Lower lobe of right lung (tissue), 2 donors: ENCODE data around the gene SCO1. TPM values are rescaled to one million over a fixed set of nuclear protein-coding genes. Genes with fewer than 3 reads are reported as not detected.
"Not testable (repeated sequence)": the region's sequence is repeated elsewhere in the genome, so short reads cannot be mapped to it uniquely, and the experiment has no call there.

Experiments used
- ATAC-seq, 2 donors: fragments of 200-7000 bp; cut with Tn5 transposase; one replicate each; pipeline ENCODE4 v1.9.1; 2020 to 2022; ENCODE audit warnings: mild to moderate bottlenecking in 2 of 2, moderate library complexity in 2 of 2
- DNase-seq: peaks from one replicate; pipeline ENCODE4 v3.0.0-alpha.2; 2020
- H3K27ac ChIP-seq: fragments of 200-600 bp; one replicate; pipeline ENCODE4 v1.8.0; 2022
- H3K27me3 ChIP-seq: fragments of 200-600 bp; one replicate; pipeline ENCODE4 v1.8.0; 2022; ENCODE audit warnings: low read depth
- H3K36me3 ChIP-seq: fragments of 200-600 bp; one replicate; pipeline ENCODE4 v1.8.0; 2022; ENCODE audit warnings: mild to moderate bottlenecking
- H3K4me1 ChIP-seq: fragments of 200-600 bp; one replicate; pipeline ENCODE4 v1.8.0; 2022
- H3K4me3 ChIP-seq: fragments of 200-600 bp; one replicate; pipeline ENCODE4 v1.8.0; 2022; ENCODE audit warnings: mild to moderate bottlenecking
- H3K9me3 ChIP-seq: fragments of 200-600 bp; one replicate; pipeline ENCODE4 v1.8.0; 2022
- CTCF ChIP-seq: fragments of 200-600 bp; IDR thresholded peaks from one replicate; pipeline ENCODE4 v1.8.0; 2022; ENCODE audit warnings: antibody characterized with exemption, mild to moderate bottlenecking
- intact Hi-C: fragments of 100-400 bp; cut with DNase I; formaldehyde crosslinking; loops from one replicate; pipeline ENCODE4 v1.11.0; 2022
- total RNA-seq: library from RNA; stranded (reverse); fragmentation: NEBNext Ultra II Directional; extraction: Animal tissue kit (Norgen Biotek cat#: 25700); gene quantifications from one replicate; pipeline ENCODE4 v1.2.1, GENCODE V29; 2021
- donor health status: DM: no; HTN: yes; CAD: no; lungs with severe emphysema.

The SCO1 gene
- total RNA-seq, 1 donor from 2014 or later: 23.9 TPM

GRCh38 chr17:10735821-10736220 lies 38.5 kb upstream of the SCO1 start:
- intact Hi-C loops: no loop called here
- no peak overlapping the region for H3K27ac ChIP-seq

GRCh38 chr17:10735251-10735650 lies 37.9 kb upstream of the SCO1 start:
- ATAC-seq: no peak
- no peak for DNase-seq
- Histone ChIP-seq H3K27me3 (no peaks in the 10 kb centered on the region), H3K9me3 (no peaks in the 10 kb centered on the region), H3K4me3 (no peak overlapping the region), H3K27ac (no peak overlapping the region), H3K4me1 (peaks cover 19% of the 10 kb centered on the region), H3K36me3 (no peaks in the 10 kb centered on the region)
- no peak for TF ChIP-seq CTCF
- intact Hi-C loops: no loop called here

More at GRCh38 chr17:10735821-10736220, 38.5 kb upstream of the SCO1 start:
- no peaks in the 10 kb centered on the region for H3K27me3 ChIP-seq
- H3K4me1 ChIP-seq: peaks cover 19% of the 10 kb centered on the region
- H3K4me3 ChIP-seq: no peak overlapping the region
- no peak for TF ChIP-seq CTCF
- no peaks in the 10 kb centered on the region for H3K9me3 ChIP-seq
- no peaks in the 10 kb centered on the region for H3K36me3 ChIP-seq
- no peak for DNase-seq
- no peak for ATAC-seq

GRCh38 chr17:10733666-10734065 lies 36.3 kb upstream of the SCO1 start:
- TF ChIP-seq CTCF: no peak
- Histone ChIP-seq H3K4me3 (no peak overlapping the region), H3K9me3 (no peaks in the 10 kb centered on the region), H3K36me3 (no peaks in the 10 kb centered on the region), H3K27me3 (no peaks in the 10 kb centered on the region), H3K4me1 (peaks cover 25% of the 10 kb centered on the region), H3K27ac (no peak overlapping the region)
- DNase-seq (no peak), ATAC-seq (no peak)
- intact Hi-C loops: no loop called here

GRCh38 chr17:10732121-10732520 lies 34.8 kb upstream of the SCO1 start:
- H3K36me3 ChIP-seq, H3K27ac ChIP-seq, DNase-seq, H3K4me3 ChIP-seq, ATAC-seq, H3K9me3 ChIP-seq, intact Hi-C loops, H3K27me3 ChIP-seq: not testable (repeated sequence)
- H3K4me1 ChIP-seq: peaks cover 12% of the 10 kb centered on the region

- H3K27ac ChIP-seq: no peak overlapping the region
- H3K4me3 ChIP-seq: no peak overlapping the region
- no peaks in the 10 kb centered on the region for H3K36me3 ChIP-seq
- no peaks in the 10 kb centered on the region for H3K9me3 ChIP-seq
- no peak for TF ChIP-seq CTCF
- no peak for DNase-seq
- no peaks in the 10 kb centered on the region for H3K27me3 ChIP-seq
- H3K4me1 ChIP-seq: peaks cover 7% of the 10 kb centered on the region
- intact Hi-C loops: no loop called here
- no peak for ATAC-seq
Measured at GRCh38 chr17:10731408-10731879, 34.1 kb upstream of the SCO1 start.

- intact Hi-C loops: not testable (repeated sequence)
Measured at GRCh38 chr17:10730247-10730646, 32.9 kb upstream of the SCO1 start.

More at GRCh38 chr17:10730247-10730646, 32.9 kb upstream of the SCO1 start:
- peak in 1 of 2 donors; percentile 10 for ATAC-seq
- H3K4me1 ChIP-seq, H3K27me3 ChIP-seq, H3K36me3 ChIP-seq, H3K9me3 ChIP-seq, DNase-seq: not testable (repeated sequence)
- Histone ChIP-seq H3K27ac (peak overlapping the region; percentile 93), H3K4me3 (peak overlapping the region; percentile 77)
